ENCODE measurements around the gene MRPS27.

- TF ChIP-seq CTCF (IDR thresholded peaks at IDR 0.05) (no peak), POLR2A (IDR thresholded peaks at IDR 0.05) (no peak)
Observed at GRCh38 chr5:72290356-72291133, 29.5 kb downstream of the MRPS27 start.
